Endothelial cell (in vitro differentiated cells): ENCODE results near the gene ADAMTS12. TPM values are rescaled to one million over a fixed set of nuclear protein-coding genes. Genes with fewer than 3 reads are reported as not detected.

Experiments
- DNase-seq: peaks from one replicate; pipeline ENCODE4 v3.0.0; 2021; ENCODE audit warnings: low spot score
- H3K27ac Mint-ChIP-seq: one replicate; pipeline ENCODE4 v1.8.0; 2021; ENCODE audit warnings: mixed read lengths, inconsistent platforms; ENCODE audit not compliant: unreplicated experiment
- H3K27me3 Mint-ChIP-seq: one replicate; pipeline ENCODE4 v1.8.0; 2021; ENCODE audit warnings: mild to moderate bottlenecking, moderate library complexity, mixed read lengths, inconsistent platforms; ENCODE audit not compliant: unreplicated experiment
- H3K36me3 Mint-ChIP-seq: one replicate; pipeline ENCODE4 v1.8.0; 2021; ENCODE audit warnings: mild to moderate bottlenecking, low read depth, mixed read lengths, inconsistent platforms; ENCODE audit not compliant: unreplicated experiment
- H3K4me1 Mint-ChIP-seq: one replicate; pipeline ENCODE4 v1.8.0; 2021; ENCODE audit warnings: mild to moderate bottlenecking, mixed read lengths, inconsistent platforms; ENCODE audit not compliant: unreplicated experiment
- H3K4me3 Mint-ChIP-seq: one replicate; pipeline ENCODE4 v1.8.0; 2021; ENCODE audit warnings: mild to moderate bottlenecking, mixed read lengths, inconsistent platforms; ENCODE audit not compliant: unreplicated experiment
- H3K9me3 Mint-ChIP-seq: one replicate; pipeline ENCODE4 v1.8.0; 2021; ENCODE audit warnings: mixed read lengths, inconsistent platforms; ENCODE audit not compliant: unreplicated experiment
- total RNA-seq: library from RNA; stranded (reverse); fragmentation: NEBNext Ultra II Directional; extraction: Animal tissue kit (Norgen Biotek cat#: 25700); gene quantifications from one replicate; pipeline ENCODE4 v1.2.1, GENCODE V29; 2021; ENCODE audit not compliant: unreplicated experiment
- TF ChIP-seq, protein P1 (sequence below): fragments of 200-600 bp; sonication (generic); IDR thresholded peaks from one replicate; pipeline ENCODE4 v1.5.0; 2021; ENCODE audit warnings: antibody characterized with exemption; ENCODE audit not compliant: unreplicated experiment

ADAMTS12 gene
- total RNA-seq, 1 donor from 2014 or later, result 9.8 TPM

DNA sequence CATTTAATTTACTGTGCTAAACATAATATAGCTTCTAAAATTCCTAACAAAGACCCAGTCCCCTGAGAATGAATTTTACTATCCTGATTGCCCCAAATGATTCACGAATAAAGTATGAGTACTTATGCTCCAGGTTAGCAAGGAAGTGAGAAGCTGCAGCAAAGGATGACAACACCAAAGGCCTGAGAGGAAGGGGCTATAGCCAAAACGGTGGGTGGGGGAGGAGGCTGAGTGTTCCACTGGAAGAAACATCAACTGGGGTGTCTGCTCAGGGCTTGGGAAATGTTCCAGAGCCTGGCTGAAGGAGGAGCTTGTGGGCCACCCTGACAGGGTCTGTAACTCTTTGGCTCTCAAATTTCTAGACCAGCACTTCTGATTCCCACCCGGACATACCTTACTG, 157.3 kb downstream of the ADAMTS12 start:
- H3K9me3 Mint-ChIP-seq, result no peaks in the 10 kb centered on the region
- H3K36me3 Mint-ChIP-seq, result no peaks in the 10 kb centered on the region
- no peak for DNase-seq
- H3K4me1 Mint-ChIP-seq, result peaks cover 19% of the 10 kb centered on the region
- TF ChIP-seq, protein P1, sequence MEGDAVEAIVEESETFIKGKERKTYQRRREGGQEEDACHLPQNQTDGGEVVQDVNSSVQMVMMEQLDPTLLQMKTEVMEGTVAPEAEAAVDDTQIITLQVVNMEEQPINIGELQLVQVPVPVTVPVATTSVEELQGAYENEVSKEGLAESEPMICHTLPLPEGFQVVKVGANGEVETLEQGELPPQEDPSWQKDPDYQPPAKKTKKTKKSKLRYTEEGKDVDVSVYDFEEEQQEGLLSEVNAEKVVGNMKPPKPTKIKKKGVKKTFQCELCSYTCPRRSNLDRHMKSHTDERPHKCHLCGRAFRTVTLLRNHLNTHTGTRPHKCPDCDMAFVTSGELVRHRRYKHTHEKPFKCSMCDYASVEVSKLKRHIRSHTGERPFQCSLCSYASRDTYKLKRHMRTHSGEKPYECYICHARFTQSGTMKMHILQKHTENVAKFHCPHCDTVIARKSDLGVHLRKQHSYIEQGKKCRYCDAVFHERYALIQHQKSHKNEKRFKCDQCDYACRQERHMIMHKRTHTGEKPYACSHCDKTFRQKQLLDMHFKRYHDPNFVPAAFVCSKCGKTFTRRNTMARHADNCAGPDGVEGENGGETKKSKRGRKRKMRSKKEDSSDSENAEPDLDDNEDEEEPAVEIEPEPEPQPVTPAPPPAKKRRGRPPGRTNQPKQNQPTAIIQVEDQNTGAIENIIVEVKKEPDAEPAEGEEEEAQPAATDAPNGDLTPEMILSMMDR, result no peak
- no peak overlapping the region for H3K4me3 Mint-ChIP-seq
- H3K27me3 Mint-ChIP-seq, result no peaks in the 10 kb centered on the region
- no peak overlapping the region for H3K27ac Mint-ChIP-seq

DNA sequence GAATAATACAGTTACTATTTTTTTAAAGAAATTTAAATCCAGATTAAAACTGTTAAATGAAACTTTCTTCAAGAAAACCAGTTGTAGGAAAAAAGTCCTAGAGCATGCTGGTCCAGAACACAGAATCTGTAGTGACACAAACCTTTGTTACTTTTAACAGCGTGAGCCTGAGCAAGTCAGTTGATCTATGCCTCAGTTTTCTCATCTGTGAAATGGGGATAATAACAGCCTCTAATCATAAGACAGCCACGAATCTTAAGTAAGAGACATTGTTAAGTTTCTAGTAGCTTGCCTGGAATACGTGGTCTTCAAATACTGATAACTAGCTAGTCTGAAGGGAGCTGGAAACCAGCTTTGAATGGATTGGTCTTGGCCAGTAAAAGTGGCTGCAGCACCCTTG, 158.6 kb downstream of the ADAMTS12 start:
- H3K36me3 Mint-ChIP-seq, result no peaks in the 10 kb centered on the region
- DNase-seq, result no peak
- H3K4me3 Mint-ChIP-seq, result no peak overlapping the region
- TF ChIP-seq, protein P1, result no peak
- H3K4me1 Mint-ChIP-seq, result peaks cover 19% of the 10 kb centered on the region
- H3K9me3 Mint-ChIP-seq, result no peaks in the 10 kb centered on the region
- no peak overlapping the region for H3K27ac Mint-ChIP-seq
- no peaks in the 10 kb centered on the region for H3K27me3 Mint-ChIP-seq

DNA sequence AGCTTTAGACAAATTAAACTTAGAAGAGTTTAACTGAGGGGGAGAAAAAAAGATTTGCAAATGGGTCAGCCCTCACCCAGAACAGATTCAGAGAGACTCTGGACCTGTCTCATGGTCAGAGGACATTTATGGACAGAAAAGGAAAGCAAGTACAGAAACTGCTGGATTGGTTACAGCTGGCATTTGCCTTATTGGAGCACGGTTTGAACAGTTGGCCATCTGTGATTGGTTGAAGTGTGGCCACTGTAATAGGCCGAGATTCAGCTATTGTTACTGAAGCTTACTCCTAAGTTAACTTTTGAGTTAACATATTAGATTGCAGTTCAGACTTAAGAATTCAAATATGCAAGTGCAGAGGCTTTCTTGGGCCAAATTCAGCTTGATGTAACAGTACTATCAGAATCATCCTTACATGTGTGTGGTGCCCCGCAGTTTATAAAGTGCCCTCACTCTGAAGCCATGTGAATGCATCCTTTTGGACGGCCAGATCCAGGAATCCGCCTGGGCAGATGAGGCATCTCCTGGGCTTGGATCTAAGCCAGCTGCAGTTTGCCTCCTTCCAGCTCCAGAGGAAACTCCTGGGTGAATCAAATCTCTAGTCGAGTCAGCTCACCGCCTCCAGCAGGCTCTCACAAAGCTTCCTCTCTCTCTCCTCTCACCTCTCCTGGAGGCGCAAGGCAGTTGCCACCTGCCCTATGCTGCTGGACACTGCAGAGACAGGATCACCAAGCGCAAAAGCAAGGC, 165.2 kb downstream of the ADAMTS12 start:
- H3K4me1 Mint-ChIP-seq, result peaks cover 4% of the 10 kb centered on the region
- H3K4me3 Mint-ChIP-seq, result no peak overlapping the region
- peaks cover 5% of the 10 kb centered on the region for H3K27me3 Mint-ChIP-seq
- DNase-seq, result no peak
- H3K9me3 Mint-ChIP-seq, result no peaks in the 10 kb centered on the region
- no peaks in the 10 kb centered on the region for H3K36me3 Mint-ChIP-seq
- TF ChIP-seq, protein P1, result no peak
- H3K27ac Mint-ChIP-seq, result no peak overlapping the region

DNA sequence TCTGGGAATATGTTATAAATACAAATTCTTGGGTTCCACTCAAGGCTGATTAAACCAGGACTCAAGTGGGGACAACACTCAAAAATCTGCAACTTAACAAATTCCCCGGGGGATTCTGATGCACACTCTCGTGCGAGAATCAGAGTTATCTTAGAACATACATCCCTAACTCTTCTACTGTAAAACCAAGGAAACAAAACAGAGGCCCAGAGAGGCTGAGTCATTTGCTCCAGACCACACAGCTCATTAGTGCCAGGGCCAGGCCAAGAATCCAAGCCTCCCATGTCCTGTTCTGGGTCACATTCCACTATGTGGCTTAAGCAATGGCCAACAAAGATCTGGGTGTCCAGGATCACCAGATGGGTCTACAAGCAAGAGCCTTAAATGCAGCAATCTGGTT, 166.0 kb downstream of the ADAMTS12 start:
- Mint-ChIP-seq H3K27ac (no peak overlapping the region), H3K36me3 (no peaks in the 10 kb centered on the region), H3K4me3 (no peak overlapping the region), H3K4me1 (peaks cover 4% of the 10 kb centered on the region), H3K9me3 (no peaks in the 10 kb centered on the region), H3K27me3 (peaks cover 5% of the 10 kb centered on the region)
- TF ChIP-seq, protein P1, result no peak
- DNase-seq, result no peak

DNA sequence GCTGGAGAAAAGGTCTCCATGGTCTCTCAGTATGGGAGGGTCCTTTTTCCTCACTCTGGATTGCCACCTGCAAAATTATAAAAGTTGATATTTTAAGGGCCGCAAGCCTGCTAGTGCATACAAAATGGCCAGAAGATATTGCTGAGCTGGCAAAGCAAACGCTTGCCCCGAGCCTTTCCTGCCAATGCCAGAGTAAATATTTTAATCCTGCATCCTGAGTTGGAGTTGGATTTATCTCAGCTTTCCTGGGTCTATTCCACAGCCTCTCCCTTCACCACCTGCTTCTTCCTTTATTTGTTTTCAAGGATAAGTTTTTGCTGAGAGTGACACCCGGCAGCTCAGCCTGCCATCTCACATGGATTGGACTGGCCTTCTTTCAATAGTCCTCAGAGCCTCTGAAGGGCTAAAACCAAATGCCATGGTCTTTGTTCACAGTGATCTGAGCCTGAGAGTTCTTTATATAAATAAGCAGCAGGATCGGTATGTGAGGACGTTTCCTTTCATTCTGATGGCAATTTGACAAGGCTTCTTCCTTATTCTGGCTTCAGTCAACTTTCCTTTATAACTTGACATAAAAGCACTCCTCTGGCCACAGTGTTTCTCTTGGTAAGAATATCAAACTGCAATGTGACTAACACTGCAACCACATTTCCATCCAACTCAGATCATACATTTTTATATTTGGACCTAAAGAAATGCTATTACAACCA, 170.1 kb downstream of the ADAMTS12 start:
- Mint-ChIP-seq H3K4me1 (peaks cover 4% of the 10 kb centered on the region), H3K27ac (no peak overlapping the region), H3K36me3 (no peaks in the 10 kb centered on the region), H3K27me3 (peaks cover 3% of the 10 kb centered on the region), H3K9me3 (no peaks in the 10 kb centered on the region), H3K4me3 (no peak overlapping the region)
- DNase-seq, result no peak
- TF ChIP-seq, protein P1, result no peak
